ENCODE data around the gene CASKIN2. TPM values are rescaled to one million over a fixed set of nuclear protein-coding genes. Genes with fewer than 3 reads are reported as not detected.
A peak's percentile ranks its signal among the peaks of the same experiment; 100 is the strongest.

CASKIN2 gene
- total RNA-seq, 1 donor from 2014 or later = 30.3 TPM

DNA sequence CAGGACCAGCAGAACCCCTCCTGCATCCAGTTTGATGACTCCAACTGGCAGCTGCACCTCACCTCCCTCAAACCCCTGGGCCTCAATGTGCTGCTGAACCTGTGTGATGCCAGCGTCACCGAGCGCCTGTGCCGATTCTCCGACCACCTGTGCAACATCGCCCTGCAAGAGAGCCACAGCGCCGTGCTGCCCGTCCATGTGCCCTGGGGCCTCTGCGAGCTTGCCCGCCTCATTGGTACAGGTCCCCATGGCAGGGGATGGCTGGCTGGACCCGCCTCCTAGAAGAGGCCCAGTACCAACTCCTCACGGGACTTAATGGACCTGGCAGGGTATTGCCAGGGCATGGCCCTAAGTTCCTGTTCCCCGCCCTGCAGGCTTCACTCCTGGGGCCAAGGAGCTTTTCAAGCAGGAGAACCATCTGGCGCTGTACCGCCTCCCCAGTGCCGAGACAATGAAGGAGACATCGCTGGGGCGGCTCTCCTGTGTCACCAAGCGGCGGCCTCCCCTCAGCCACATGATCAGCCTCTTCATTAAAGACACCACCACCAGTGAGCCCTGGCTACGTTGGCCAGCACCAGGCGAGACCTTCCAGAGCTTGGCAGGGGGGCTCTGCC lies 22.7 kb downstream of the CASKIN2 start:
- DNase-seq (ENCODE audit: low spot score) = peak; percentile 92
- H3K27ac Mint-ChIP-seq (ENCODE audit: unreplicated experiment) = no peak overlapping the region
- no peak overlapping the region for H3K4me3 Mint-ChIP-seq (ENCODE audit: unreplicated experiment)
- H3K9me3 Mint-ChIP-seq (ENCODE audit: low read depth) = no peaks in the 10 kb centered on the region
- H3K4me1 Mint-ChIP-seq (ENCODE audit: low read depth) = no peaks in the 10 kb centered on the region
- peaks cover 8% of the 10 kb centered on the region for H3K36me3 Mint-ChIP-seq (ENCODE audit: low read depth)
- no peak for TF ChIP-seq CTCF (IDR thresholded peaks at IDR 0.05)
- H3K27me3 Mint-ChIP-seq (ENCODE audit: low read depth) = no peaks in the 10 kb centered on the region

DNA sequence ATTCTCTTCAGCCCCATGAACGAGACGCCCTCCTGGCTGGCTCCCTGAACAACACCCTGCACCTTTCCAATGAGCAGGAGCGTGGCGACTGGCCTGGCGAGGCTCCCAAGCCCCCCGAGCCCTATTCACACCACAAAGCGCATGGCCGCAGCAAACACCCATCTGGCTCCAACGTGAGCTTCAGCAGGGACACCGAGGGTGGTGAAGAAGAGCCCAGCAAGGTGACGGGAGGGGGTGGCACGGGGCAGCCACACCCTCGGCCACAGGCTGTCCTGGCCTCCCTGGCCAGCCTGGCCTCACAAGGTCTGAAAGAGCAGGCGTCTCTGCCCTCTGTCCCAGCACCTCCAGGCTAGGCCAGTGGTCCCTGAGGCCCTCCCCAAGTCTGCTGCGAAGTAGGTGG lies 23.7 kb downstream of the CASKIN2 start:
- H3K9me3 Mint-ChIP-seq (ENCODE audit: low read depth) = no peaks in the 10 kb centered on the region
- H3K27ac Mint-ChIP-seq (ENCODE audit: unreplicated experiment) = no peak overlapping the region
- DNase-seq (ENCODE audit: low spot score) = peak; percentile 64
- no peaks in the 10 kb centered on the region for H3K27me3 Mint-ChIP-seq (ENCODE audit: low read depth)
- no peak overlapping the region for H3K4me3 Mint-ChIP-seq (ENCODE audit: unreplicated experiment)
- H3K4me1 Mint-ChIP-seq (ENCODE audit: low read depth) = no peaks in the 10 kb centered on the region
- peaks cover 7% of the 10 kb centered on the region for H3K36me3 Mint-ChIP-seq (ENCODE audit: low read depth)
- TF ChIP-seq CTCF (IDR thresholded peaks at IDR 0.05) = no peak

DNA sequence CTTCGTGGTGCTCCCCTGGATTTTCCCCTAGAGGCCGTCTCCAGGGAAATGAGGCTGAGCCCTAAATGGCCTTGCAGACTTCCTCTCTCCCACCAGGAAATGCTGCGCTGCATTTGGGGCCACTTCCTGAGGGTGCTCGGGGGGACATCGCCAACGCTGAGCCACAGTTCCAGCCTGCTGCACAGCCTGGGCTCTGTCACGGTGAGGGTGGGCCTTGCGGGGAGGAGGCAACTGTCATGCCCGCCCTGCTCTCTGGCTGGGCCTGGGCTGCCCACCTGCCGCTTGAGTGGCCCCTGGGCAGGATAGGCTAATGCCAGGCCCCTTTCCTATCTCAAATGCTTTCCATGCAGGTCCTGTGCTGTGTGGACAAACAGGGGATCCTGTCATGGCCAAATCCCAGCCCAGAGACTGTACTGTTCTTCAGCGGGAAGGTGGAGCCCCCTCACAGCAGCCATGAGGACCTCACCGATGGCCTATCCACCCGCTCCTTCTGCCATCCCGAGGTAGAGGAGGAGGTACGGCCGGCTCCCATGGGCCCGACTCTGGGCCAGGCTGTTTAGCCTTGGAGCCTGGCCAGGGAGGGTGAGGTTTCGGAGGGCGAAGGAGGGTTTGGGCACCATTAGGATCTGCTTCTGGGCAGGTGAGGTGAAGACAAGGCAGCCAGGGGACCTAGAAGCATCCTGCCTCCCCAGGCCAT lies 24.2 kb downstream of the CASKIN2 start:
- no peak overlapping the region for H3K27ac Mint-ChIP-seq (ENCODE audit: unreplicated experiment)
- H3K36me3 Mint-ChIP-seq (ENCODE audit: low read depth) = peaks cover 10% of the 10 kb centered on the region
- no peaks in the 10 kb centered on the region for H3K9me3 Mint-ChIP-seq (ENCODE audit: low read depth)
- H3K4me1 Mint-ChIP-seq (ENCODE audit: low read depth) = no peaks in the 10 kb centered on the region
- TF ChIP-seq CTCF (IDR thresholded peaks at IDR 0.05) = no peak
- peak; percentile 60 for DNase-seq (ENCODE audit: low spot score)
- H3K4me3 Mint-ChIP-seq (ENCODE audit: unreplicated experiment) = no peak overlapping the region
- H3K27me3 Mint-ChIP-seq (ENCODE audit: low read depth) = no peaks in the 10 kb centered on the region

DNA sequence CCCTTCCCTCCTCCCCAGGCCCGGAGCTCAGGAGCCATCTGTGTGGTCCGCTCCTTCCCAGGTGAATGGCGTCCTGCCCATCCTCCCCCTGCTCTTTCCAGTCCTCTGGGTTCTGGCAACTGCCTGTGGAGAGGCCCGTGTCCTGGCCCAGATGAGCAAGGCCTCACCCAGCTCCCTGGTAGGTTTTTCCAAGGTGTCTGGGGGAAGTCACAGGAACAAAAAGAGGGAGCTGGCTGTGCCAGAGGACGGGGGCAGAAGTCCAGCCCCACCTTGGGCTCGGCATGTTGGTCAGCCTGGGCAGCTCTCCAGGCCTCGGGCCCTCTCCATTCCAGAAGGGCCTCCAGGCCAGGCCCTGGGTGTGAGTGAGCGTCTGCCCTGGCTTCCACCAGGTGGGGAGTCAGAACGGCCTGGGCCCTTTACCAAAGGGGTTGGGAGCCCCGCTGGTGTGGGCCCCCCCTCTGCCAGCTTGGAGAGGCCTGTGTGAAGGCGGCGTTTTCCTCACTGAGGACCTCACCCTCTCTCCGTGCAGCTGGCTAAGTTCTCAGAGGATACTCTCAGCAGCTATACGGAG lies 25.1 kb downstream of the CASKIN2 start:
- peak; percentile 63 for DNase-seq (ENCODE audit: low spot score)
- Mint-ChIP-seq H3K36me3 (ENCODE audit: low read depth) (peaks cover 10% of the 10 kb centered on the region), H3K4me3 (ENCODE audit: unreplicated experiment) (no peak overlapping the region), H3K27me3 (ENCODE audit: low read depth) (no peaks in the 10 kb centered on the region), H3K9me3 (ENCODE audit: low read depth) (no peaks in the 10 kb centered on the region), H3K27ac (ENCODE audit: unreplicated experiment) (no peak overlapping the region), H3K4me1 (ENCODE audit: low read depth) (no peaks in the 10 kb centered on the region)
- no peak for TF ChIP-seq CTCF (IDR thresholded peaks at IDR 0.05)

DNA sequence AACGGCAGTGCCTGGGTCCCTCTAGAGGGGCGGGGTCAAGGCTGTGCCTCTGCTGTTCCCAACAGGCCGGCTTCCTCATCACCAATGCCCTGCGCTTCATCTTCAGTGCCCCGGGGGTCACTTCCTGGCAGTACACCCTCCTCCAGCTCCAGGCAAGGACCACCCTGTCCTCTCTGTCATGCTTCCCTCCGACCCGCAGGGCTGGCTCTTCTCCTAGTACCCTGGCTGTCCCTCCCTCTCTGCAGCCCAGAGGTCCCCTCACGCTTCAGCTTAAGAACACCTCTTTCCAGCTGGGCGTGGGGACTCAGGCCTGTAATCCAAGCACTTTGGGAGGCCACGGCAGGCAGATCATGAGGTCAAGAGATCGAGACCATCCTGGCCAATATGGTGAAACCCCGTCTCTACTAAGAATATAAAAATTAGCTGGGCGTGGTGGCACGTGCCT lies 25.8 kb downstream of the CASKIN2 start:
- H3K27ac Mint-ChIP-seq (ENCODE audit: unreplicated experiment) = no peak overlapping the region
- peaks cover 11% of the 10 kb centered on the region for H3K36me3 Mint-ChIP-seq (ENCODE audit: low read depth)
- H3K27me3 Mint-ChIP-seq (ENCODE audit: low read depth) = no peaks in the 10 kb centered on the region
- H3K4me1 Mint-ChIP-seq (ENCODE audit: low read depth) = no peaks in the 10 kb centered on the region
- DNase-seq (ENCODE audit: low spot score) = peak; percentile 67
- H3K4me3 Mint-ChIP-seq (ENCODE audit: unreplicated experiment) = no peak overlapping the region
- H3K9me3 Mint-ChIP-seq (ENCODE audit: low read depth) = no peaks in the 10 kb centered on the region
- TF ChIP-seq CTCF (IDR thresholded peaks at IDR 0.05) = no peak

Measured in chondrocyte (in vitro differentiated cells).